Prostate gland (tissue), 2 donors: ENCODE measurements around the gene RCOR1. TPM values are rescaled to one million over a fixed set of nuclear protein-coding genes. Genes with fewer than 3 reads are reported as not detected.
A peak's percentile ranks its signal among the peaks of the same experiment; 100 is the strongest.

Experiments
- DNase-seq: peaks from one replicate; pipeline ENCODE4 v3.0.0-alpha.2; 2019; ENCODE audit warnings: low spot score
- H3K27ac ChIP-seq, 2 donors: fragments of 200-600 bp; sonication (generic); 2 replicates each; pipeline ENCODE4 v1.5.1; 2017 to 2019
- H3K27me3 ChIP-seq: fragments of 200-600 bp; sonication (generic); replicated peaks from 2 replicates; pipeline ENCODE4 v1.5.1; 2019; ENCODE audit not compliant: insufficient read depth
- H3K36me3 ChIP-seq, 2 donors: fragments of 200-600 bp; sonication (generic); 1 replicate in 1 of 2; 2 replicates in 1 of 2; pipeline versions ENCODE4 v1.5.1 to v1.8.1; 2017 to 2019
- H3K4me1 ChIP-seq: fragments of 200-600 bp; sonication (generic); replicated peaks from 2 replicates; pipeline ENCODE4 v1.5.1; 2019
- H3K4me3 ChIP-seq, 2 donors: fragments of 200-600 bp; sonication (generic); 2 replicates each; pipeline ENCODE4 v1.5.1; 2017 to 2019
- H3K9me3 ChIP-seq: fragments of 200-600 bp; sonication (generic); 2 replicates; pipeline ENCODE4 v1.5.1; 2017
- CTCF ChIP-seq, 4 experiments: fragments of 200-600 bp in 2 of 4; fragments of 450-650 bp in 2 of 4; sonication (generic) in 2 of 4; IDR thresholded peaks; 1 replicate in 3 of 4; 2 replicates in 1 of 4; pipeline ENCODE4 v1.5.1; 2016 to 2019; ENCODE audit warnings: antibody characterized with exemption in 4 of 4, mild to moderate bottlenecking in 2 of 4, moderate library complexity in 2 of 4
- POLR2A ChIP-seq: fragments of 450-650 bp; IDR thresholded peaks from one replicate; pipeline ENCODE4 v1.6.1; 2016; ENCODE audit warnings: antibody characterized with exemption, mild to moderate bottlenecking
- POLR2AphosphoS5 ChIP-seq: sonication (generic); formaldehyde crosslinking; IDR thresholded peaks from one replicate; pipeline ENCODE4 v1.6.1; 2017; ENCODE audit warnings: antibody characterized with exemption
- WGBS: methylation state at CpG from one replicate; pipeline ENCODE4 v1.1.5; 2018; 5-methylcytosine and 5-hydroxymethylcytosine counted together
- intact Hi-C: fragments of 100-400 bp; cut with DNase I; formaldehyde crosslinking; loops from one replicate; pipeline ENCODE4 v1.14.2; 2022
- total RNA-seq, 2 donors: library from RNA; depleted of rRNA; stranded (reverse); fragments of >200 nt; gene quantifications; one replicate each; pipeline ENCODE4 v1.1.0, GENCODE V29; 2016

Gene RCOR1
- total RNA-seq, 2 donors from 2014 or later: 14.4 to 26.6 TPM

DNA sequence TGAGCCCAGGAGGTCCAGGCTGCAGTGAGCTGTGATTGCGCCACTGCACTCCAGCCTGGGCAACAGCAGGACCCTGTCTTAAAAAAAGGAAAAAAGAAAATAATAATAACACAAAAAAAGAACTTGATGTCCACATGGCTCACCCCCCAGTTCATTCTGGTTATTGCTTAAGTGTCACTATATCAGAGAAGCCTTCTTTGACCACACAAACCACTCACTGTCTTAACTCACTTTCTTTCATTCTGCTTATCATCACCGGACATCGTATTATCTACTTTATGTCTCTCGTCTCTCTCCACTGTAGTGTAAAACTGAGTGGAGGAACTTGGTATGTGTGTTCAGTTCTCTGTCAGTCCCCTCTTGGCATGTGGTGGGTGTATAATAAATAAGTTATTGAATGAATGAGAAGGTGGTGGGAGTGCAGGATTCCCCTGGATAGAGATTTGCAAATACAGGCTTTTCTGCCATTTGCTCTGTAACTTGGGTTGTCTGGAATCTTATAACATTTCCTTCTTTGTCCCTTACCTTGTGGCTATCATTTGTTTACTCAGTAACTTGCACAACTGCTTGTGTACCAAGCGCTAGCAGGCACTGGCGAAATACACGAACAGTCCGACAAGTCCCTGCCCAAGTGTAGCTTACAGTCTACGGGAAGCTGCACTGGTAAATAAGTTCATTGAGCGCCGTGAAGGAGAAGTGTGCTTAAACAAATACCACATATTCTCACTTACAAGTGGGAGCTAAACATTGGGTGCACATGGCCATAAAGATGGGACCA is 98.2 kb downstream of the RCOR1 start:
- peaks cover 7% of the 10 kb centered on the region for H3K4me1 ChIP-seq
- WGBS: 68% methylated on average over 11 of the region's 11 CpGs
- H3K4me3 ChIP-seq: no peak overlapping the region
- no peaks in the 10 kb centered on the region for H3K36me3 ChIP-seq
- no peaks in the 10 kb centered on the region for H3K9me3 ChIP-seq
- peak overlapping the region in 1 of 2 donors; percentile 36 for H3K27ac ChIP-seq
- no peaks in the 10 kb centered on the region for H3K27me3 ChIP-seq
- intact Hi-C loops: loop anchor here (5.0 to 10.0 kb wide), 4 partner anchors 166 to 602 kb away; no protein-coding TSS in a partner anchor
- TF ChIP-seq CTCF (IDR thresholded peaks at IDR 0.05): no peak
- TF ChIP-seq POLR2AphosphoS5: peak; percentile 63
- no peak for TF ChIP-seq POLR2A
- peak; percentile 49 for DNase-seq

- DNase-seq: no peak
- H3K4me1 ChIP-seq: peaks cover 7% of the 10 kb centered on the region
- TF ChIP-seq POLR2A (no peak), POLR2AphosphoS5 (peak; percentile 41)
- H3K36me3 ChIP-seq: no peaks in the 10 kb centered on the region
- H3K27ac ChIP-seq: peak overlapping the region in 1 of 2 donors; percentile 36
- no peak overlapping the region for H3K4me3 ChIP-seq
- no peaks in the 10 kb centered on the region for H3K9me3 ChIP-seq
- intact Hi-C loops: loop anchor here (5.0 to 10.0 kb wide), 4 partner anchors 167 to 601 kb away; no protein-coding TSS in a partner anchor
- WGBS: 27% methylated on average over 2 of the region's 2 CpGs
- H3K27me3 ChIP-seq: no peaks in the 10 kb centered on the region
These were observed 99.3 kb downstream of the RCOR1 start for GRCh38 chr14:102691763-102692162.

DNA sequence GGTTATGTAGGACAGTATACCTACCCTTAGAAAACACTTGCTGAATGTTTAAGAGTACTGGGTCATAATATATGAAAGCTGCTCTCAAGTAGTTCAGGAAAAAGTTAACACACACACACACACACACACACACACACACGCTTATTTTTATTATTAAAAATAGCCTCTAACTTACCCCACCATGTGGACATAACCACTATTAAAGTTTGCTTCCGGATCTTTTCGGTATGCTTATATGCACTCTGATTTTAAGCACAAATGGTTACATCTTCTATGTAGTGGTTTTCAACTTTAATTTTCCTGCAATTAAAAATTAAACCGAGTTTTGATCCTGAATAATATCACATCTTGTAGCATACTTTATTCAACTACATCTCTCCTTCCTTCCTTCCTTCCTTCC is 99.9 kb downstream of the RCOR1 start:
- WGBS: 41% methylated on average over 4 of the region's 4 CpGs
- Histone ChIP-seq H3K4me1 (peaks cover 7% of the 10 kb centered on the region), H3K4me3 (no peak overlapping the region), H3K27me3 (no peaks in the 10 kb centered on the region), H3K27ac (no peak overlapping the region), H3K36me3 (no peaks in the 10 kb centered on the region), H3K9me3 (no peaks in the 10 kb centered on the region)
- TF ChIP-seq CTCF (IDR thresholded peaks at IDR 0.05): no peak
- intact Hi-C loops: loop anchor here (5.0 to 10.0 kb wide), 4 partner anchors 168 to 600 kb away; no protein-coding TSS in a partner anchor
- DNase-seq: no peak

GRCh38 chr14:102693006-102693755 is 100.7 kb downstream of the RCOR1 start:
- DNase-seq: no peak
- Histone ChIP-seq H3K27ac (no peak overlapping the region), H3K9me3 (no peaks in the 10 kb centered on the region), H3K4me3 (no peak overlapping the region), H3K4me1 (peaks cover 7% of the 10 kb centered on the region), H3K27me3 (no peaks in the 10 kb centered on the region), H3K36me3 (no peaks in the 10 kb centered on the region)
- intact Hi-C loops: loop anchor here (5.0 to 10.0 kb wide), 4 partner anchors 168 to 599 kb away; no protein-coding TSS in a partner anchor
- no peak for TF ChIP-seq POLR2A
- no peak for TF ChIP-seq POLR2AphosphoS5
- no peak for TF ChIP-seq CTCF (IDR thresholded peaks at IDR 0.05)
- 62% methylated on average over 4 of the region's 4 CpGs for WGBS

- 8% methylated on average over 7 of the region's 7 CpGs for WGBS
These were observed 102.2 kb downstream of the RCOR1 start for GRCh38 chr14:102694530-102695166.

More at GRCh38 chr14:102694530-102695166, 102.2 kb downstream of the RCOR1 start:
- H3K36me3 ChIP-seq: no peaks in the 10 kb centered on the region
- TF ChIP-seq POLR2A (no peak), POLR2AphosphoS5 (peak; percentile 11), CTCF (IDR thresholded peaks at IDR 0.05) (peak in 3 of 4 experiments; percentile 77 to 83 (median 78))
- no peak overlapping the region for H3K4me3 ChIP-seq
- peak; percentile 77 for DNase-seq
- no peaks in the 10 kb centered on the region for H3K9me3 ChIP-seq
- no peak overlapping the region for H3K27ac ChIP-seq
- H3K27me3 ChIP-seq: no peaks in the 10 kb centered on the region
- H3K4me1 ChIP-seq: peaks cover 7% of the 10 kb centered on the region
- intact Hi-C loops: loop anchor here (5.0 to 10.0 kb wide), 4 partner anchors 170 to 598 kb away; no protein-coding TSS in a partner anchor
